ENCODE results near the gene KCNK15.

DNA sequence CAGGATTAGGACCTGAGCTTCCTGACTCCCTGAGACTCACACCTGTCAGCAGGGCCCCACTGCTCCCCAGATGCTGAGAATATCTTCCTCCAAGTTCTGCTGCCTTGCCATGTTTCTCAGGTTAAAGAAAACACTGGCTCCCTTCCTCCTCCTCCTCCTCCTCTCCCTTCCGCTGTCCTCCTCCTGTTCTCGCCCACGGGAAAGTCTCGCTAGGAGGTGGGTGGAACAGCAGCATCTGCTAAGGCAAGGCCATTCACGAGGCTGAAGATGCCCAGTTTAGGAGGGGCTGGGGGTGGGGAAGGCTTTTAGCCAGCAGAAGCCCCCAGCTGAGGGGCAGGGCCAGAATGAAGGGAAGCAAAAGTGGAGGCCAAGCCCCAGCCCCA is 23.8 kb downstream of the KCNK15 start:
- TF ChIP-seq, protein P1, sequence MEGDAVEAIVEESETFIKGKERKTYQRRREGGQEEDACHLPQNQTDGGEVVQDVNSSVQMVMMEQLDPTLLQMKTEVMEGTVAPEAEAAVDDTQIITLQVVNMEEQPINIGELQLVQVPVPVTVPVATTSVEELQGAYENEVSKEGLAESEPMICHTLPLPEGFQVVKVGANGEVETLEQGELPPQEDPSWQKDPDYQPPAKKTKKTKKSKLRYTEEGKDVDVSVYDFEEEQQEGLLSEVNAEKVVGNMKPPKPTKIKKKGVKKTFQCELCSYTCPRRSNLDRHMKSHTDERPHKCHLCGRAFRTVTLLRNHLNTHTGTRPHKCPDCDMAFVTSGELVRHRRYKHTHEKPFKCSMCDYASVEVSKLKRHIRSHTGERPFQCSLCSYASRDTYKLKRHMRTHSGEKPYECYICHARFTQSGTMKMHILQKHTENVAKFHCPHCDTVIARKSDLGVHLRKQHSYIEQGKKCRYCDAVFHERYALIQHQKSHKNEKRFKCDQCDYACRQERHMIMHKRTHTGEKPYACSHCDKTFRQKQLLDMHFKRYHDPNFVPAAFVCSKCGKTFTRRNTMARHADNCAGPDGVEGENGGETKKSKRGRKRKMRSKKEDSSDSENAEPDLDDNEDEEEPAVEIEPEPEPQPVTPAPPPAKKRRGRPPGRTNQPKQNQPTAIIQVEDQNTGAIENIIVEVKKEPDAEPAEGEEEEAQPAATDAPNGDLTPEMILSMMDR (optimal IDR thresholded peaks at IDR 0.05 in 1 of 3, IDR thresholded peaks at IDR 0.05 in 1 of 3, conservative IDR thresholded peaks at IDR 0.05 in 1 of 3; ENCODE audit: extremely low read depth in 1 of 3, insufficient read depth in 2 of 3, low read length in 3 of 3): no peak
- TF ChIP-seq EZH2 (IDR thresholded peaks at IDR 0.05; ENCODE audit: low read length): no peak

All from keratinocyte (primary cell).